ENCODE data around the gene TMEM209.

GRCh38 chr7:130151591-130152492 is 53.4 kb downstream of the TMEM209 start:
- no peak for TF ChIP-seq EZH2 (IDR thresholded peaks at IDR 0.05; ENCODE audit: insufficient read depth, poor library complexity, severe bottlenecking)
- TF ChIP-seq EZH2phosphoT487 (IDR thresholded peaks at IDR 0.05; ENCODE audit: insufficient read depth, low read depth): no peak
